CD14-positive monocyte (primary cell): ENCODE measurements around the gene TAC4. TPM values are rescaled to one million over a fixed set of nuclear protein-coding genes. Genes with fewer than 3 reads are reported as not detected.

Experiments
- DNase-seq, 3 donors: peaks; one replicate each; pipeline ENCODE4 v3.0.0-alpha.2; 2011 to 2022
- H2AFZ ChIP-seq: 2 replicates; pipeline ENCODE4 v1.6.0; 2012; ENCODE audit warnings: mild to moderate bottlenecking, low read depth, low read length, inconsistent platforms; ENCODE audit not compliant: insufficient read depth, poor library complexity, severe bottlenecking
- H3K27ac ChIP-seq, 2 donors: 1 replicate in 1 of 2; 2 replicates in 1 of 2; pipeline ENCODE4 v1.5.1; 2012 to 2013; ENCODE audit warnings: low read length in 2 of 2, control low read depth in 1 of 2, inconsistent platforms in 1 of 2, low read depth in 1 of 2, mild to moderate bottlenecking in 1 of 2
- H3K27me3 ChIP-seq, 2 donors: one replicate each; pipeline versions ENCODE4 v1.6.0 to v1.6.1; 2011 to 2013; ENCODE audit warnings: low read length in 2 of 2; ENCODE audit not compliant: control insufficient read depth in 2 of 2, insufficient read depth in 2 of 2
- H3K36me3 ChIP-seq, 2 donors: replicated peaks in 1 of 2; 1 replicate in 1 of 2; 2 replicates in 1 of 2; pipeline versions ENCODE4 v1.5.1 to v1.6.1; 2012 to 2013; ENCODE audit warnings: low read length in 2 of 2, control low read depth in 1 of 2, inconsistent platforms in 1 of 2, mild to moderate bottlenecking in 1 of 2; ENCODE audit not compliant: insufficient read depth in 2 of 2, control insufficient read depth in 1 of 2
- H3K4me1 ChIP-seq, 2 donors: 1 replicate in 1 of 2; 2 replicates in 1 of 2; pipeline versions ENCODE4 v1.5.1 to v1.6.1; 2012 to 2013; ENCODE audit warnings: low read length in 2 of 2, control low read depth in 1 of 2, inconsistent platforms in 1 of 2, mild to moderate bottlenecking in 1 of 2, moderate library complexity in 1 of 2; ENCODE audit not compliant: insufficient read depth in 2 of 2, control insufficient read depth in 1 of 2
- H3K4me2 ChIP-seq: replicated peaks from 2 replicates; pipeline ENCODE3; 2012; ENCODE audit warnings: low read length, moderate library complexity, mild to moderate bottlenecking; ENCODE audit not compliant: poor library complexity, severe bottlenecking; ENCODE audit errors: extremely low read depth
- H3K4me3 ChIP-seq, 3 experiments: fragments of 200-600 bp in 1 of 3; sonication (generic) in 1 of 3; replicated peaks in 1 of 3; 1 replicate in 2 of 3; 2 replicates in 1 of 3; pipeline ENCODE4 v1.5.1; 2011 to 2013; ENCODE audit warnings: low read length in 3 of 3, mild to moderate bottlenecking in 3 of 3, control low read depth in 2 of 3, low read depth in 2 of 3, inconsistent platforms in 1 of 3, moderate library complexity in 1 of 3
- H3K79me2 ChIP-seq: 2 replicates; pipeline ENCODE4 v1.6.0; 2012; ENCODE audit warnings: mild to moderate bottlenecking, control low read depth, inconsistent platforms, low read length, moderate library complexity; ENCODE audit not compliant: insufficient read depth
- H3K9ac ChIP-seq: 2 replicates; pipeline ENCODE4 v1.6.0; 2017; ENCODE audit warnings: low read length, mild to moderate bottlenecking; ENCODE audit not compliant: insufficient read depth, poor library complexity, severe bottlenecking
- H3K9me3 ChIP-seq, 2 donors: replicated peaks in 1 of 2; 1 replicate in 1 of 2; 2 replicates in 1 of 2; pipeline versions ENCODE4 v1.5.1 to v1.6.1; 2012 to 2013; ENCODE audit warnings: low read length in 2 of 2, control low read depth in 1 of 2; ENCODE audit not compliant: control insufficient read depth in 1 of 2, insufficient read depth in 1 of 2
- H4K20me1 ChIP-seq: 2 replicates; pipeline ENCODE4 v1.6.0; 2012; ENCODE audit warnings: mild to moderate bottlenecking, low read length, control low read depth, moderate library complexity; ENCODE audit not compliant: insufficient read depth
- H3K27ac Mint-ChIP-seq, 7 donors: one replicate each; pipeline ENCODE4 v1.8.0; 2020; ENCODE audit warnings: mild to moderate bottlenecking in 7 of 7, mixed read lengths in 7 of 7, moderate library complexity in 6 of 7, inconsistent platforms in 2 of 7
- H3K27me3 Mint-ChIP-seq, 3 donors: one replicate each; pipeline ENCODE4 v1.8.0; 2021 to 2022; ENCODE audit warnings: low read depth in 3 of 3, mild to moderate bottlenecking in 3 of 3, mixed read lengths in 3 of 3, moderate library complexity in 3 of 3, inconsistent platforms in 1 of 3
- H3K36me3 Mint-ChIP-seq, 2 donors: one replicate each; pipeline ENCODE4 v1.8.0; 2020; ENCODE audit warnings: mixed read lengths in 2 of 2, inconsistent platforms in 1 of 2, mild to moderate bottlenecking in 1 of 2
- H3K4me1 Mint-ChIP-seq: one replicate; pipeline ENCODE4 v1.8.0; 2020; ENCODE audit warnings: mild to moderate bottlenecking, mixed read lengths
- H3K4me3 Mint-ChIP-seq, 2 donors: one replicate each; pipeline ENCODE4 v1.8.0; 2020; ENCODE audit warnings: mild to moderate bottlenecking in 2 of 2, mixed read lengths in 2 of 2, moderate library complexity in 1 of 2
- H3K9me3 Mint-ChIP-seq, 7 donors: one replicate each; pipeline ENCODE4 v1.8.0; 2020 to 2022; ENCODE audit warnings: mixed read lengths in 7 of 7, mild to moderate bottlenecking in 6 of 7, moderate library complexity in 6 of 7, inconsistent platforms in 2 of 7
- WGBS: methylation state at CpG from one replicate; pipeline ENCODE4 v1.1.5; 2013; ENCODE audit warnings: missing lambda C conversion rate; ENCODE audit not compliant: insufficient coverage; 5-methylcytosine and 5-hydroxymethylcytosine counted together
- intact Hi-C, 2 donors: fragments of 100-400 bp; cut with micrococcal nuclease; formaldehyde crosslinking; loops; one replicate each; pipeline versions ENCODE4 v1.15.0 to v1.15.1; 2023
- polyA plus RNA-seq, 3 donors: library from polyadenylated mRNA; depleted of rRNA in 1 of 3; unstranded in 2 of 3; stranded (reverse) in 1 of 3; fragments of 300-500 nt in 2 of 3; fragments of >200 nt in 1 of 3; fragmentation: Illumina TruSeq in 2 of 3; gene quantifications; 1 replicate in 2 of 3; 2 replicates in 1 of 3; pipeline ENCODE4 v1.2.3, GENCODE V29; 2012 to 2021
- TF ChIP-seq, protein P1 (sequence below): fragments of 200-600 bp; IDR thresholded peaks from one replicate; pipeline ENCODE4 v1.8.0; 2022; ENCODE audit warnings: antibody characterized with exemption, mild to moderate bottlenecking

TAC4 gene
- polyA plus RNA-seq, 3 donors = not detected

DNA sequence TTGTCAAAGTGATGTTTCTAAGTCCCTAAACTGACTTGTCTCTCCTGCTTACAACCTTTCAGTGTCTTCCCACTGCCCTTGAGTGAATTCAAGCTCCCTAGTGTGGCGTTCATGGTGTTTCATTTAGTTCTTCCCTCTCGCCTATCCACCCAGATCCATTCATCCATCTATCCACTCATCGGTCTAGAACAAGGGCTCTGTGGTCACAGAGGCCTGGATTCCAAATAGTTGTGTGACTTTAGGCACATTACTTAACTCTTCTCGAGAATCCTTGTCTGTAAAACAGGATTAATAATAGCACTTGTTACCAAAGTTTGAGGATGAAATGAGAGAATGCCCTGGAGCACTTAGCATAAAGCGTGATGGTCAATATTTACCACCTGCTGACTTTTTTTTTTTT lies 870 bp upstream of the TAC4 start:
- no peak overlapping the region for H3K4me3 ChIP-seq
- no peaks in the 10 kb centered on the region for H3K9me3 ChIP-seq
- H3K9ac ChIP-seq = no peak overlapping the region
- WGBS = no CpG with 5 or more reads among the region's 5 CpGs
- Mint-ChIP-seq H3K27me3 (peaks cover 15 to 26% (median 15%) of the 10 kb centered on the region in 3 donors), H3K9me3 (peaks cover 0 to 2% (median 0%) of the 10 kb centered on the region in 7 donors), H3K4me3 (no peak overlapping the region), H3K27ac (no peak overlapping the region), H3K36me3 (peaks cover 24 to 27% of the 10 kb centered on the region in 2 donors), H3K4me1 (peaks cover 38% of the 10 kb centered on the region)
- H3K4me1 ChIP-seq = peaks cover 30 to 35% of the 10 kb centered on the region in 2 donors
- no peak overlapping the region for H3K27ac ChIP-seq
- H2AFZ ChIP-seq = no peak overlapping the region
- no peaks in the 10 kb centered on the region for H4K20me1 ChIP-seq
- no peak for DNase-seq
- H3K27me3 ChIP-seq = peaks cover 0 to 3% of the 10 kb centered on the region in 2 donors
- TF ChIP-seq, protein P1, sequence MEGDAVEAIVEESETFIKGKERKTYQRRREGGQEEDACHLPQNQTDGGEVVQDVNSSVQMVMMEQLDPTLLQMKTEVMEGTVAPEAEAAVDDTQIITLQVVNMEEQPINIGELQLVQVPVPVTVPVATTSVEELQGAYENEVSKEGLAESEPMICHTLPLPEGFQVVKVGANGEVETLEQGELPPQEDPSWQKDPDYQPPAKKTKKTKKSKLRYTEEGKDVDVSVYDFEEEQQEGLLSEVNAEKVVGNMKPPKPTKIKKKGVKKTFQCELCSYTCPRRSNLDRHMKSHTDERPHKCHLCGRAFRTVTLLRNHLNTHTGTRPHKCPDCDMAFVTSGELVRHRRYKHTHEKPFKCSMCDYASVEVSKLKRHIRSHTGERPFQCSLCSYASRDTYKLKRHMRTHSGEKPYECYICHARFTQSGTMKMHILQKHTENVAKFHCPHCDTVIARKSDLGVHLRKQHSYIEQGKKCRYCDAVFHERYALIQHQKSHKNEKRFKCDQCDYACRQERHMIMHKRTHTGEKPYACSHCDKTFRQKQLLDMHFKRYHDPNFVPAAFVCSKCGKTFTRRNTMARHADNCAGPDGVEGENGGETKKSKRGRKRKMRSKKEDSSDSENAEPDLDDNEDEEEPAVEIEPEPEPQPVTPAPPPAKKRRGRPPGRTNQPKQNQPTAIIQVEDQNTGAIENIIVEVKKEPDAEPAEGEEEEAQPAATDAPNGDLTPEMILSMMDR = no peak
- H3K4me2 ChIP-seq = no peak overlapping the region
- H3K79me2 ChIP-seq = no peaks in the 10 kb centered on the region
- H3K36me3 ChIP-seq = peaks cover 8 to 21% of the 10 kb centered on the region in 2 donors
- intact Hi-C loops = no loop called here

DNA sequence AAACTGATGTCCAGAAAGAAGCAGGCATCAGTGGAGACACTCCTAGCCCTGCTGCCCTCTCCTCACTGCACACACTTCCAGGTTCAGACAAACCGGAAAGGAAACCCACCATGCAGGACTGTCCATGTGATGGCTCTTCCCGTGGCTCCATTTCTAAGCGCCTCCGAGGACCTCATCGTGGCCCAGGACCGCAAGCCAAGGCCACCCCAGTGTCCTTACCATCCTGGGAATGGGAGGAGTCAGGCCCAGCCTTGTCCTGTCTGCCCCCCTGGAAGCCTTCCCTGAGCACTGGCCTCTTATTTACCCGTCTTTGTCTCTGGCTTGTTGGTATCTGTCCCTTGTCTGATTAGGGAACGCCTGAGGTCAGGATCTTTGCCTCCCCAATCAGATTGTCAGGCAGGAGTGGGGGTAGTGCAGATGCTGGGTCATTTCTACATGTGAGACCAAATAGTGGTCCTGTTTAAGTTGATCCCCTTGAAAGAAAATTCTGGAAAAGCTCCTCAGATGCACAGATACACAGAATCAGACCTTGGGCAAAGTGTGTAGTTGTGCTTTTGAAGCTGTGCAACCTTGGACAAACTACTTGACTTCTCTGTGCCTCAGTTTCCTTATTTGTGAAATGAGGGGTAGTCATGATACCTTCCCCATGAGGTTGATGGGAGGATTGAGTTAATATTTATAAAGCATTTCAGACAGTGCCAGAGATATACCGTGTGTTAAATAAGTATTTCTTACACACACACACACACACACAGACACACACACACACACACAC lies 744 bp downstream of the TAC4 start:
- Histone ChIP-seq H4K20me1 (no peaks in the 10 kb centered on the region), H3K4me2 (no peak overlapping the region), H3K4me1 (peaks cover 36 to 42% of the 10 kb centered on the region in 2 donors), H3K27ac (no peak overlapping the region), H3K36me3 (peaks cover 8 to 21% of the 10 kb centered on the region in 2 donors), H3K27me3 (peaks cover 0 to 3% of the 10 kb centered on the region in 2 donors), H2AFZ (no peak overlapping the region), H3K9me3 (no peaks in the 10 kb centered on the region), H3K9ac (no peak overlapping the region), H3K79me2 (no peaks in the 10 kb centered on the region), H3K4me3 (no peak overlapping the region)
- intact Hi-C loops = no loop called here
- TF ChIP-seq, protein P1 = no peak
- H3K27me3 Mint-ChIP-seq = peaks cover 7 to 16% (median 10%) of the 10 kb centered on the region in 3 donors
- no peak overlapping the region for H3K27ac Mint-ChIP-seq
- WGBS = 90% methylated on average over 7 of the region's 9 CpGs
- peaks cover 0 to 2% (median 0%) of the 10 kb centered on the region in 7 donors for H3K9me3 Mint-ChIP-seq
- peaks cover 43% of the 10 kb centered on the region for H3K4me1 Mint-ChIP-seq
- H3K36me3 Mint-ChIP-seq = peaks cover 24 to 27% of the 10 kb centered on the region in 2 donors
- DNase-seq = no peak
- peak overlapping the region in 1 of 2 donors; percentile 24 for H3K4me3 Mint-ChIP-seq
